DND-41 (cell line): Measurements from ENCODE around the gene SURF2.
A peak's percentile ranks its signal among the peaks of the same experiment; 100 is the strongest.

Experiments
- ATAC-seq: fragments of 200-7000 bp; cut with Tn5 transposase; 3 replicates; pipeline ENCODE4 v1.9.1; 2021; ENCODE audit warnings: low read depth; ENCODE audit not compliant: insufficient read depth
- DNase-seq: peaks from one replicate; pipeline ENCODE4 v3.0.0-alpha.2; 2020
- H2AFZ ChIP-seq: 2 replicates; pipeline ENCODE4 v1.6.0; 2012; ENCODE audit warnings: low read depth, low read length
- H3K27ac ChIP-seq: 2 replicates; pipeline ENCODE4 v1.5.1; 2012; ENCODE audit warnings: low read length, inconsistent platforms
- H3K27me3 ChIP-seq: fragments of 200-600 bp; sonication (generic); 2 replicates; pipeline ENCODE4 v1.6.0; 2012; ENCODE audit warnings: low read length, mild to moderate bottlenecking, inconsistent platforms; ENCODE audit not compliant: insufficient read depth, poor library complexity
- H3K36me3 ChIP-seq: 2 replicates; pipeline ENCODE4 v1.5.1; 2012; ENCODE audit warnings: low read length, inconsistent platforms; ENCODE audit not compliant: insufficient read depth
- H3K4me1 ChIP-seq: 2 replicates; pipeline ENCODE4 v1.5.1; 2012; ENCODE audit warnings: mild to moderate bottlenecking, low read length; ENCODE audit not compliant: insufficient read depth
- H3K4me2 ChIP-seq: 2 replicates; pipeline ENCODE4 v1.6.0; 2012; ENCODE audit warnings: mild to moderate bottlenecking, moderate library complexity, low read length, inconsistent platforms; ENCODE audit not compliant: insufficient read depth
- H3K4me3 ChIP-seq, 2 experiments: fragments of 200-600 bp in 1 of 2; shearing (Covaris generic) in 1 of 2; 2 replicates each; pipeline ENCODE4 v1.5.1; 2012 to 2016; ENCODE audit warnings: inconsistent platforms in 2 of 2, low read length in 2 of 2, mild to moderate bottlenecking in 2 of 2, low read depth in 1 of 2, moderate library complexity in 1 of 2
- H3K79me2 ChIP-seq: 2 replicates; pipeline ENCODE4 v1.6.0; 2012; ENCODE audit warnings: low read length, inconsistent platforms; ENCODE audit not compliant: insufficient read depth
- H3K9ac ChIP-seq: 2 replicates; pipeline ENCODE4 v1.6.0; 2012; ENCODE audit warnings: low read depth, mild to moderate bottlenecking, inconsistent platforms, low read length, moderate library complexity
- H3K9me3 ChIP-seq: 2 replicates; pipeline ENCODE4 v1.5.1; 2012; ENCODE audit warnings: low read length, moderate library complexity, mild to moderate bottlenecking, inconsistent platforms; ENCODE audit not compliant: insufficient read depth, severe bottlenecking
- H4K20me1 ChIP-seq: 2 replicates; pipeline ENCODE4 v1.6.0; 2012; ENCODE audit warnings: low read length; ENCODE audit not compliant: insufficient read depth
- EZH2 ChIP-seq: IDR thresholded peaks from 3 replicates; pipeline ENCODE4 v1.6.1; 2012; ENCODE audit warnings: borderline replicate concordance, low read depth, mild to moderate bottlenecking, moderate library complexity, low read length, inconsistent platforms; ENCODE audit not compliant: severe bottlenecking
- TF ChIP-seq, protein P1 (sequence below): IDR thresholded peaks from 2 replicates; pipeline ENCODE4 v1.5.1; 2012; ENCODE audit warnings: borderline replicate concordance, low read length, moderate library complexity, mild to moderate bottlenecking; ENCODE audit not compliant: poor library complexity, severe bottlenecking; ENCODE audit errors: extremely low read depth

Gene SURF2

GRCh38 chr9:133341369-133342068 is 14.8 kb upstream of the SURF2 start:
- no peak overlapping the region for H2AFZ ChIP-seq
- peaks cover 17% of the 10 kb centered on the region for H3K79me2 ChIP-seq
- H3K27me3 ChIP-seq: no peaks in the 10 kb centered on the region
- no peak overlapping the region for H3K27ac ChIP-seq
- no peak overlapping the region for H3K9ac ChIP-seq
- H3K9me3 ChIP-seq: no peaks in the 10 kb centered on the region
- peaks cover 15% of the 10 kb centered on the region for H3K4me1 ChIP-seq
- no peak for DNase-seq
- H3K36me3 ChIP-seq: peaks cover 69% of the 10 kb centered on the region
- H4K20me1 ChIP-seq: peaks cover 13% of the 10 kb centered on the region; the same call in 1 of the 2 replicates
- H3K4me2 ChIP-seq: no peak overlapping the region
- no peak overlapping the region for H3K4me3 ChIP-seq
- TF ChIP-seq, protein P1, sequence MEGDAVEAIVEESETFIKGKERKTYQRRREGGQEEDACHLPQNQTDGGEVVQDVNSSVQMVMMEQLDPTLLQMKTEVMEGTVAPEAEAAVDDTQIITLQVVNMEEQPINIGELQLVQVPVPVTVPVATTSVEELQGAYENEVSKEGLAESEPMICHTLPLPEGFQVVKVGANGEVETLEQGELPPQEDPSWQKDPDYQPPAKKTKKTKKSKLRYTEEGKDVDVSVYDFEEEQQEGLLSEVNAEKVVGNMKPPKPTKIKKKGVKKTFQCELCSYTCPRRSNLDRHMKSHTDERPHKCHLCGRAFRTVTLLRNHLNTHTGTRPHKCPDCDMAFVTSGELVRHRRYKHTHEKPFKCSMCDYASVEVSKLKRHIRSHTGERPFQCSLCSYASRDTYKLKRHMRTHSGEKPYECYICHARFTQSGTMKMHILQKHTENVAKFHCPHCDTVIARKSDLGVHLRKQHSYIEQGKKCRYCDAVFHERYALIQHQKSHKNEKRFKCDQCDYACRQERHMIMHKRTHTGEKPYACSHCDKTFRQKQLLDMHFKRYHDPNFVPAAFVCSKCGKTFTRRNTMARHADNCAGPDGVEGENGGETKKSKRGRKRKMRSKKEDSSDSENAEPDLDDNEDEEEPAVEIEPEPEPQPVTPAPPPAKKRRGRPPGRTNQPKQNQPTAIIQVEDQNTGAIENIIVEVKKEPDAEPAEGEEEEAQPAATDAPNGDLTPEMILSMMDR: no peak
- no peak for ATAC-seq

DNA sequence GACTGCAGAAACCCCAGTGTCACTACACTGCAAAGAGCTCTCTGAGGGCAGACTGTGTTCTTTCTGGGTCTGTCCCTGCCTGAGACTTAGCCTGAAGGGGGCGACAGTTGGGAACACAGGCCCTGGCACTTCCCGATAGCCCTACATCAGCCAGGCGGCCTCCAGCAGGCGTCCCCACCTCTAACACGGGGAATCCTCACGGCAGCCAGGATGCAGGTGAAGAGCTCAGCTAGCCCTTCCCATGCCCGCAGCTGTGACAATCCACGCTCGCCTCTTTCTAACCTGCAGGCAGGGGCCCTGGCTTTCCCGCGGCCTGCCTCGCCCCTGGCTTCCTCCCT is 14.3 kb upstream of the SURF2 start:
- H3K4me3 ChIP-seq: no peak overlapping the region
- peaks cover 15% of the 10 kb centered on the region for H3K4me1 ChIP-seq
- H3K79me2 ChIP-seq: peaks cover 22% of the 10 kb centered on the region
- H3K4me2 ChIP-seq: no peak overlapping the region
- no peak overlapping the region for H3K27ac ChIP-seq
- H3K9ac ChIP-seq: no peak overlapping the region
- H2AFZ ChIP-seq: no peak overlapping the region
- DNase-seq (no peak), ATAC-seq (no peak)
- H3K9me3 ChIP-seq: no peaks in the 10 kb centered on the region
- TF ChIP-seq, protein P1: peak; percentile 25
- TF ChIP-seq EZH2: no peak
- H4K20me1 ChIP-seq: peaks cover 15% of the 10 kb centered on the region; the same call in 1 of the 2 replicates
- no peaks in the 10 kb centered on the region for H3K27me3 ChIP-seq
- peaks cover 69% of the 10 kb centered on the region for H3K36me3 ChIP-seq

DNA sequence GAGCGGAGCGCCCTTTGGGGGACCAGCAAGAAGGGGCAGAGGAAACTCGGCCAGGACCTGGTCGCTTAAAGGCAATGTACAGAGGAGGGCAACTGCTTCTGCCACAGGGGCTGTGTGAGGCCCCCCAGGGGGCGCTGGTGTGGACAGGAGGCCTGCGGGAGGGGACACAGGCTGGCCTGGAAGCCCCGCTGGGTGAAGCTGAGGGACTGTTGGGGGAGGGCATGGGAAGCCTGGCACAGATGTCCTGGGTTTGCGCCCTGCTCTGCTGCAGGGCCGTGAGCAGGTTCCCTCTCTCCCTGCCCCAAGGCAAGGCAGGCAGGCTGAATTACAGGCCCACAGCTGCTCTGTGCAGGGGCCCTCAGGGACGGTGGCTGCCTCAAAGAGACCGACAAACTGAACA is 13.8 kb upstream of the SURF2 start:
- Histone ChIP-seq H3K27ac (no peak overlapping the region), H3K9me3 (no peaks in the 10 kb centered on the region), H4K20me1 (peaks cover 15% of the 10 kb centered on the region; the same call in 1 of the 2 replicates), H2AFZ (no peak overlapping the region), H3K36me3 (peaks cover 69% of the 10 kb centered on the region), H3K9ac (no peak overlapping the region), H3K27me3 (no peaks in the 10 kb centered on the region), H3K4me1 (peaks cover 13% of the 10 kb centered on the region), H3K79me2 (peaks cover 27% of the 10 kb centered on the region), H3K4me2 (no peak overlapping the region), H3K4me3 (no peak overlapping the region)
- DNase-seq (no peak), ATAC-seq (no peak)
- no peak for TF ChIP-seq EZH2
- TF ChIP-seq, protein P1: peak; percentile 33

DNA sequence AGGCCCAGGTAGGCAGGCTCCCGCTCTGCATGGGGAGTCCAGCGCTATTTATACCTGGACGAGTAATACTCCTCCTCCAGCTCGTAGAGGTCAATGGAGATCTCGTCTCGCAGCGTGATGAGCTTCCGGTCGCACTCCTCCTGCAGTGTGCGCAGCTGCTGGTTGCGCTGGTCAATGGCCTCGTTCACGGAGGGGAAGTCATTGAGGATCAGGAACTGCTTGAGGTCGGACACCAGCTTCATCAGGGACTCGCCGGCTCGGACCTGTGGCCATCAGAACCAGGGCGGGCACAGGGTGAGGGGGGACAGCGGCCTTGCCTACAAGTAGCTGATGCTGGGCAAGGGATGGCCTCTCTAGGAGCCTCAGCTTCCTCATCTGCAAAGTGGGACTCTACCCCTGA is 12.3 kb upstream of the SURF2 start:
- DNase-seq (no peak), ATAC-seq (no peak)
- Histone ChIP-seq H3K27ac (no peak overlapping the region), H3K36me3 (peaks cover 78% of the 10 kb centered on the region), H3K4me2 (no peak overlapping the region), H2AFZ (no peak overlapping the region), H3K4me1 (peaks cover 16% of the 10 kb centered on the region), H4K20me1 (peaks cover 22% of the 10 kb centered on the region), H3K27me3 (no peaks in the 10 kb centered on the region), H3K79me2 (peaks cover 40% of the 10 kb centered on the region), H3K9ac (no peak overlapping the region), H3K9me3 (no peaks in the 10 kb centered on the region), H3K4me3 (no peak overlapping the region)
- TF ChIP-seq EZH2: no peak
- TF ChIP-seq, protein P1: no peak
